ENCODE data around the gene LMX1A.

LMX1A gene

DNA sequence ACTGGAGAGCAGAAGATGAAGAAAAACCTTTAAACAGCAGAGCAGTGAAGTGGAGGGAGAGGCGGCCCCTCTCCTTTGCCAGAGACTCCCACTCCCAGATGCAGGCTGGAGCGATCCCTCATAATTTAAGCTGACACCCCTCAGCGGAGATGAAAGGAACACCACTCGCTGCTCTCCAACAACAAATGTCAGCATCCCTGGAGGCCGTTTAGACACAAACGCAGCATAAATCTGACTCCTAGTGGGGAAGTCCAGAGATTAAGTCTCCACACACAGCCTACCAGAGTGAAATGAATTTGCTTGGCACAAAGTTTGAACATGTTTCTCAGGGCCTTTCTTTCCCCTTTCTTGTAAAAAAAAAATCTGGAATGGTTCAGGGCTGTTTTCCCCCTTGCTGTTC is 137.8 kb downstream of the LMX1A start:
- no peak for DNase-seq (ENCODE audit: low spot score)

DNA sequence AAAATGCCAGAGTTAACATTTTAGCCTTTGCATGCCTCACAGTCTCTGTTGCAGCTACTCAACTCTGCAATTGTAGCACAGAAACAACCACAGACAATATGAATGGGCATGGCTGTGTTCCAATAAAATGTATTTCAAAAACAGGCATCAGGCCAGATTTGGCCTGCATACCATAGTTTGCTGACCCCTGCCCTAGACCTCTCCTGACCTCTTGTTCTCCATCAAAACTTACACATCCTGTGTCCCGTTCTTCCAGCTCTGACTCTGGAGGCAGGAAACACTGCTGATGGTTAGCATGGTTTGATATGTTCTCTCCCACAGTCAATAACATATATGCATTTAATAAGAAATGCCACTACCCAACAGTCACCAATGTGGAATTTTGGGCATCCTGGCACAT is 138.6 kb downstream of the LMX1A start:
- no peak for DNase-seq (ENCODE audit: low spot score)

DNA sequence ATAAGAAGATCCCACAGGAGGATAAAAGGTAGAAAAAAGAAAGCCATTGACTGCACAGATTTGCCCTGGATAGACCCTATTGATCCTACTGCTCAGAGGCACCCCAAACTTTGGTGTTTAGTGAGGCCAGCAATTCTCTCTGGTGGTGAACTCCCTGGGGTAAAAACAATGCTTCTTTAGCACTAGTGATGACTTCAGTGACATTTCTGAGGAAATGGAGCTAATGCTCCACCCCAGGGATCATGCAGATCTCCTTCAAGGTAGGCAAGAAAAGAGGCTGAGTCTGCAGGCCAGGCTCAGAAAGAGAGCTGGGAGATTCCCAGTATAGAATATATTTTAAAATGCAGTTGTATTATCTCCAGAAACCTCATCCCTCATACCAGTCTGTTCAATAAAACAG is 140.3 kb downstream of the LMX1A start:
- DNase-seq (ENCODE audit: low spot score), result no peak

DNA sequence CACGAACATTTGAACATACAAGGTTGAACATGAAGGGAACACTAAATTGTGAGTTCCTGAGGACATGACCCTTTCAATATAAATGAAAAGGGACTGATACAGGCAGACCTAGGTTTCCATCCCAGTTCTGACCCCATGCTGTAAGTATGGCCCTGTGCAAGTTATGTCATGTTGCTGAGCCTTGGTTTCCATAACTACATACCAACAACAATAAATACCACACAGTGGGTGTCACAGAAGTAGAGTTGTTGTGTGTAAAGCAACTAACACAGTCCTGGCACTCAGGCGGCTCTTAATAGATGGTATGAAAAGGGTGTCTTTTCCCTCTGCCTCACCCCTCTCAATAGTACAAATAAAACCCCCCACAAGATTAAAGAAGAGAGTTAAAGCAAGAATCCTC is 140.8 kb downstream of the LMX1A start:
- no peak for DNase-seq (ENCODE audit: low spot score)

DNA sequence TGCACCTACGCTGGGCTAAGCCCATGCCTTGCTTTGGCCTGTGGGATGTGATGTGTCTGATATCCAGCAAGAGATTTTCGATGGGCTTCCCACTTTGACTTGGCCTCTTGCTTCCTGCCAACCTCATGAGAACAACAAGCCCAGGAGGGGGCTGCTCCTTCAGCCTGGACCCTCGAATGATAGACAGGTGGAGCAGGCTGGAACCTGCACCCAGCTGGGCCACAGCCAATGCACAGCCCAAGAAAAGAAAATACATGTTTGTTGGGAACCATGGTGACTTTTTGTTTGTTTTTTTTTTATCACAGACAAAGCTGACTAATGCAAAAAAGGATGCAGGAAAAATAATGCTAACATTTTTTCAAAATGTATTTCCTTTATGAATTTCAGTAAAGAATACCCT is 144.3 kb downstream of the LMX1A start:
- DNase-seq (ENCODE audit: low spot score), result no peak

DNA sequence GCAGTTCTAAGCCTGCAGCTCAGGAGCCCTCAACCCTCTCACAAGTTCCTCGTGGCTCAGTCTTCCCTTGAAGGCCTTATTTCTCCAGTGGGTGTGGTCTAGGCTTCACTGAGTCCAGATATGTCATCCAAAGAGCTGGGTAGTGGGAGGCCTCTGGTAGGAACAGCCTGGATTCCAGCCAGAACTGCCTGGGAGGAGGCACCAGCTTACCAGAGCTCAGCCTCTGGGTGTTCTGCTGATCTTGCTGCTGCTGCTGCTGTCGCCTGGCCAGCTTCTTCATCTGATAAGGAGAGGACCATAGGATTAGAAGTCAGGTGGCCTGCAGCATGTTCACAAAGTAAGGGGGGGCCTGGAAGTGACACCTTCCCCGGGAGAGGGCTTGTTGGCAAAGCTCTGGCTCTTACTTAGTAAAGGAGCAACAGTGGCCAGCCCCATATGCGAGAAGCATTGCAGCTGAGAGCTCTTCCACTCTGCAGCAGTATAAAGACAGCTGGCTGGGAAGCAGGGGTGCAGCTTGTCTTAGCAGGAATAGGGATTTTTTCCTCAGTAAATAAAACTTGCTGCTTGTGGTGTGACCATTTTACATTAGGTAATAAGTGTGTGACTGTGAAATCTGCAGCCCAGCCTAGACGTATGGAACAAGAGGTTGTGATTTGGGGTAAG is 148.5 kb downstream of the LMX1A start:
- no peak for DNase-seq (ENCODE audit: low spot score)

DNA sequence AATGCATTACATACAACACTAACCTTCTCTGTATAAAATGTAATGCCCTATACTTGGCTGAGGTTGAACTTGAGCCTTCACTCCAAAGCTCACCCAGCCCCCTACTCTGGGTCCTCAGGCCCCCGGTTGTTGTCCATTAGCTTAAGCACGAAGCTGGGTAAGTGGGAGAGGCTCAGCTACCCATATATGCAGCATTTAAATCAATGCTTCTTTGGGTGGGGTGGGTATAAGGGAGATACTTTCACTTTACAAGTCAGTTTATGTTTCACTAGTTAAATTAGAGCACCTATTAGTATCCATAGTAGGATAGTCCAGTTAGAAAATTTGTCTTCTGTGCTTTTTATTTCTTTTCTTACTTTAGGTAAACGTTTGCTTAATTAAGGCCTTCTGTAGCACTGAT is 151.4 kb downstream of the LMX1A start:
- no peak for DNase-seq (ENCODE audit: low spot score)

DNA sequence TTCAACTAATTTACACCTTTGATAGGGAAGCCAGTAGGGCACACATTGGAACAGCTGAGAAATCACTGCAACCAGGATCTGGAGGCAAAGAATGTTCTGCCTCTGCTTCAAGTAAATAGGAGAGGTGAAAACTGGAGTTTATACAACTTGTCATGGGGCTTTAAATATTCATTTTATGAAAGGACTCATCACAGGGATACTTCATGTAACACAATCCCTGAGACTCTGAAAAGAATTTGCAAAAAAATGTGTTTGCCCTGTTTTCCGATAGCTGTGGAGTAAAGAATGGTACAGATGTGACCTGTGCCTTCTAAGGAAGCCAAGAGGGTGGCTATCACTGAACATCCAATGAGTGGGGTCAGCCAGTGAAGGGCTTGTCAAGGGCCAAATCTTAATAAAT is 152.0 kb downstream of the LMX1A start:
- no peak for DNase-seq (ENCODE audit: low spot score)

DNA sequence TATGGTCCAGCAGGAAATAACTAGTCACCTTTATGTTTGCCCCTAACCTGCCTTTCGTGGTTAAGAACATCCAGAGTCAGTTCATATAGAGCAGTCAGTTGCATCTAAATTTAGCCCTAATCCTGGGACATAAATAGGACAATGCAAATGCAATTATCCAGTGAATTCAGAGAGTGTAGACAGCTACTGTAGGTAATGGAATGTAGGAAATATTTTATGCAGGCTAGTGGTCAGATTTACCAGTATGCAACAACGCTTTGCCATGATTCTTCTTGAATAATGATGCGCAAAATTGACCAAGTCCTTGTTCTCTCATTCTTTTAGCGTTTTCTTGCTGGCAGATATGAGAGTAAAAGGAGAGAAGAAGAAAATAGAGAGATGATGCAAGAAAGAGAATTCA is 165.4 kb downstream of the LMX1A start:
- no peak for DNase-seq (ENCODE audit: low spot score)

DNA sequence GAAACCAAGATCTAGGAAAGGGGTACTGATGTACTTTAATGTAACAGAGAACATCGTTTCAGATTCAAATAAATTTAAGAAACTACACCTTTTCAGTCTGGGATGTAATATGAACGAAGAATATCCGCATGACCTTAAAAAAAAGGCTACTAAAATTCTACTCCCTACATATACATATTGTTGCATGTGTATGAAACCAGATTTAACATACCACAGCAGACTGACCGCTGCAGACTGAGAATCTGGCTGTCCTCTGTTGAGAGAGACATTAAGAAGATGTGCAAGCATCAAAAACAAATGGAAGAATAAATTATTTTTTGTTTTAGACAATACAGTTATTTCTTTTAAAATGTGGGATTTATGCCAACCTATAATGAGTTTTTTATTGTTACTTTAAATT is 166.6 kb downstream of the LMX1A start:
- DNase-seq (ENCODE audit: low spot score), result no peak

DNA sequence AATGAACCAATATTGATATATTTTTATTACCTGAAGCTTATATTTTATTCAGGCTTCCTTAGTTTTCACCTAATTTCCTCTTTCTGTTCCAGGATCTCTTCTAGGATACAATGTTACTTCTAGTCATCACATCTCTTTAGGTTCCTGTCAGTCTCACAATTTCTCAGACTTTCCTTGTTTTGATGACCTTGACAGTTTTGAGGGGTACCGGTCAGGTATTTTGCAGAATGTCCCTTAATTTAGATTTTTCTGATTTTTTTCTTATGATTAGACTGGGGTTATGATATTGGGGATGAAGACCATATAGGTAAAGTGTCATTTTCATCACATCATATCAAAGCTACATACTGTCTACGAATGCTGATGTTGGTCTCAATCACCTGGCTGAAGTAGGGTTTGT is 167.5 kb downstream of the LMX1A start:
- DNase-seq (ENCODE audit: low spot score), result no peak

DNA sequence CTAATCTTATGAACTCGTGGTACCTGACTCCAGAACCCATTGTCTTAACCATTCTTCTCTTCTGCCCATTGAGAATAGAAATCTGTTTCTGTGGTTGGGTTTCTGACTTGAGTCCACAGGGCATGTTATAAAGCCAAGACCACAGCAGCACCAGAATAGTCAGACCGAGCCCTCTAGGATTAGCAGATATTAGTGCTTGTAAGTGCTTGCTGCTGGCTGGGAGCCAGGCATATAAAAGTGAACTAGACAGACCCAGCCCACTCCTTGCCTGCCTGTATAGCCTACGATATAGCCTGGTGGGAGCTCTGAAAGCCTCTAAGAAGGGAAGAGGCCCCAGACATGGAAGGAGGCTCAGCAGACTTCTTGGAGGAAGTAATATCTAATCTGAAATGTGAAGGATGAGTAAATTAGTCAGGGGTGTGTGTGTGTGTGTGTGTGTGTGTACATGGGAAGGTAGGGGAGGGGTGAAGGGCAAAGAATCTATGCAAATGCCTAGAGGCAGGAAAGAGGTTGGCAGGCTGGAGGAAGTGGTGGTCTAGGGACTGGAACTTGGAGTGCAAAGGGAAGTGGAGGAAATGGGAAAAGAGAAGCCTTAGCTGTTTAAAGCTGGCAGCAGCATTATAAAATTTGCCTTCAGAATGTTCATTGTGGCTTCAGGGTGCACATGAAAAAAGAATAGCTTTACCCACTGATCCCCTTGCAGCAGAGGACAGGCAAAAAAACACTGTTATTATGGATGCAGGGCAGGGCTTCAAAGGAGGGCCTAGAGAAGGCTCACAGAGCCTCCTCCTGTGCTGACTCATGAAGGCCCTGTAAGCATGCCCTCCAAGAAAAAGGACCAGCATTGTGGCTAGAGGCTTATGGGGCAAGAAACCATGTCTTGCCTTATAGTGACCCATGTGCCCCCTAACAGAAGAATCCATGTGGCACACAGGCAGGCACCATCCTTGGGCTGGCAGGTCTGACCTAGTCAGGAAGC is 169.2 kb downstream of the LMX1A start:
- DNase-seq (ENCODE audit: low spot score), result no peak

DNA sequence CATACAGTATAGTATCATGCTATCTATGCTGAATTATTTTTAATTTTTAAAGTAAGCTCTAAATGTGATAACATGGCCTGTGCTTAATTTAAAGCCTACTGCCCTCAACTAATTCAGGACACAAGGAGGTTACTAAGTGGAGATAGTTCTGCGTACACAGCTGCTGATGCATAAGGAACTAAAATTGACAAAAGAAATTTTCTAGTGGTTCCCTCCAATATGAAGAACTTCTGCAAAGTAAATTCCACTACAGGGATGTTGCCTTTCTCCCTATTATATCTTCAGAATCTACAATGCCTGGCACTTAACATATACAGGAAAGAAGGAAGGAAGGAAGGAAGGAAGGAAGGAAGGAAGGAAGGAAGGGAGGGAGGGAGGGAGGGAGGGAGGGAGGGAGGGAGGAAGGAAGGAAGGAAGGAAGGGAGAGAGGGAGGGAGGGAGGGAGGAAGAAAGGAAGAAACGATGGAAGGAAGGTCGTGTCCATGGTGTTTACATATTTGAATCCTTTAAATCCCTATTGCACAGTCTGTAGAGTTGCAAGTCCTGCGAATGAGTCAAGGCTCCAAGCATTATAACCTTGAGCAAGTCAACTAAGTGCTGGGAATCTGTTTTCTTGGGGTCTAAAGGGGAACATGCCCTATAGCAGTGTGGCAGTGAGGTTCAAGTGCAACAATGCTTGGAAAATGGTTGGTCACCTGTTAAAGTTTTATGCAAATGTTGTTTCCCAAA is 171.2 kb downstream of the LMX1A start:
- no peak for DNase-seq (ENCODE audit: low spot score)

DNA sequence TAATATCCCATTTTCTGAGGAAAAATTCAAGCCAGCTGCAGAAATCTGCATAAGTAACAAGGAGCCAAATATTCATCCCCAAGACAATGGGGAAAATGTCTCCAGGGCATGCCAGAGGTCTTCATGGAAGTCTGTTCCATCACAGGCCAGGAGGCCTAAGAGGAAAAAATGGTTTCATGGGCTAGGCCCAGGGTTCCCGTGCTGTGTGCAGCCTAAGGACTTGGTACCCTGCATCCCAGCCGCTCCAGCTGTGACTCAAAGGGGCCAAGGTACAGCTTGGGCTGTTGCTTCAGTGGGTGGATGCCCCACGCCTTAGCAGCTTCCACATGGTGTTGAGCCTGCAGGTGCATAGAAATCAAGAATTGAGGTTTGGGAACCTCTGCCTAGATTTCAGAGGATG is 173.5 kb downstream of the LMX1A start:
- DNase-seq (ENCODE audit: low spot score), result no peak

DNA sequence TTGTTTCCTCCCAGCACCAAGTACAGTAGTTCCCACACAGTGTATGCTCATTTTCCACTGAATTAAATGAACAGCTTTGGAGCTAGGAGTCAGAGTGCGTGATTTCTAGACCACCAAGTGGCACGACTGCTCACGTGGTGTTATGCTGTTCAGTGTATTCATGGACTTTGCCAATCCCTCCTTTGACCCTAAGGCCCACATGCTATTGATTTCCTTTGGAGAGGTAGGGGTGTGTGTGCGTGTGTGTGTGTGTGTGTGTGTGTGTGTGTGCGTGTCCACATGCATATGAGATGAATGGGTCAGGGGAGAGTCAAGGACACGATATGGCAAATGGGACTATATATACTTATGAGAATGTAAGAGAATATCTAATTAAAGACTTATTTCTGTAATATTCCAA is 177.2 kb downstream of the LMX1A start:
- DNase-seq (ENCODE audit: low spot score), result no peak

DNA sequence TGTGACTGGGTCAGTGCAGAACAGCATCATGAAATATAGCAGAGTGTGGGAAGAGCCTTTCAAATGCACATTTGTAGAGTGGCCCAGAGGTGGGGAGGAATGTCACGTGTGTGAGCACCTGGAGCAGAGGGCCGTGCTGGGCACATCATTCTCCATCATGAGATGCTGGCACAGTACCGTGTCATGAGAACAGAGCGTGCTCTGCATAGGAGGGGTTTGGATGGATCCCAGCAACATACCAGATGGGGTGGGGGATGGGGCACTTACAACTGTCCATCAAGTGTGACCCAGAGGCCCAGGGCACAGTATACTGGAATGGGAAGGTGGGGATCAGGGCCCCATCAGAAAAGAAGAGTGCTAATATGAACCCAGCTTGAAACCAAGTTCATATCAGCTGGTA is 182.0 kb downstream of the LMX1A start:
- no peak for DNase-seq (ENCODE audit: low spot score)

DNA sequence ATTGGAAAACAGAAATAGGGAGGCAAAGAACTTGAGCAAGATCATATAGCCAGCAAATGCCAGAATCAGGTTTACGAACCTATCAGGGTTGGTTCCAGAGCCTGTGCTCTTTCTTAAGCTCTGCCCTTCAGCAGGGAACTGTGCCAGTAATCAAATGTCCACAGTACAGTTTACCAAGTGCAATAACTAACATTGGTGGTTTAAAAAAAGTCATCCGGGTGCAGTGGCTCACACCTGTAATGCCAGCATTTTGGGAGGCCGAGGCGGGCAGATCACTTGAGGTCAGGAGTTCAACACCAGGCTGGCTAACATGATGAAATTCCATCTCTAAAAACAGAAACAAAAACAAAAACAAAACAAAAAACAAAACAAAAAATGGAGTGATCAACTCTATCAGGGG is 182.7 kb downstream of the LMX1A start:
- no peak for DNase-seq (ENCODE audit: low spot score)

DNA sequence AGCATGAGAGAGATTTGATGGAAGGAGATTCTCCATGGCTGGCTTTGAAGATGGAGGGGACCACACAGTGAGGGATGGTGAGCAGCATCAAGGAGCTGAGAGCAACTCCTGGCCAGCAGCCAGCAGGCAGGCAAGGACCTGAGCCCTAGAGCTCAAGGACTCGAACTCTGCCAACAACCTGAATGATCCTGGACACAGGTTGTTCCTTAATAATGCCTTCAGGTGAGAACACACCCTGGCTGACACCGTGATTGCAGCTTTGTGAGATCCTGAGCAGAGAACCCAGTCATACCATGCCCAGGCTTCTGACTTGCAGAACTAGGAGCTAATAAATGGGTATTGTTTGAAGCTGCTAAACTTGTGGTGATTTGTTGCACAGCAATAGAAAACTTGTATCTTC is 183.1 kb downstream of the LMX1A start:
- DNase-seq (ENCODE audit: low spot score), result no peak

DNA sequence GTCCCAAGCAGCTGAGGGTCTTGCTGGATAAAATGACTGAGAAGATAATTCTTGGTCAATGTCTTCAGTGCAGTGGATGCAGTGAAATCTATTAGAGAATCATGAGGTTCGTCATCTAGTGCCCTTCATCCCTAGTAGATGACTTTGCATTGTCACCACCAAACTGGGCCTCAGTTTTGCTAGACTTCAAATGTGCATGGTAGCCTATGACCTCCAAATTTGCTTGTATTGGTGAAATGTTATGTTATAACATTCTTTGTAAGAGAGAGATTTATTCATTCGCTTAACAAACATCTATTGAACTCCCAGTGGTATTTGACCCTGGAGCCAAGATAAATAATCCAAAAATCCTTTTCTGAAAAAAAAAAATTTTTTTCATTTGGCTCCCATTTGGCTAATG is 183.8 kb downstream of the LMX1A start:
- no peak for DNase-seq (ENCODE audit: low spot score)

DNA sequence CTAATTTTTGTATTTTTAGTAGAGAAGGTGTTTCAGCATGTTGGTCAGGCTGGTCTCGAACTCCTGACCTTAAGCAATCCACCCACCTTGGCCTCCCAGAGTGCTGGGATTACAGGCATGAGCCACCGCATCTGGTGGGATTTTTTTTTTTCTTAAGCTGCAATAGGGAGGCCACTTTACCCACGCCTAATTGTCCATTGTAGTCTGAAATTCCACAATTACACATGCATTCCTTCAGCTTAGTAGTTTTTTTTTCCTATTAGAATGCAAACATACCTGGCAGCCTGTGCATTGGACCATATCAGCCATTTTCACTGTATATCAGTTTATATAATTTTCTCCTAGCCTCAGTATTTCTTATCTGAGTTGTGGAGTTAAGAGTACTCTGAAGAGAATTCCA is 186.8 kb downstream of the LMX1A start:
- no peak for DNase-seq (ENCODE audit: low spot score)

DNA sequence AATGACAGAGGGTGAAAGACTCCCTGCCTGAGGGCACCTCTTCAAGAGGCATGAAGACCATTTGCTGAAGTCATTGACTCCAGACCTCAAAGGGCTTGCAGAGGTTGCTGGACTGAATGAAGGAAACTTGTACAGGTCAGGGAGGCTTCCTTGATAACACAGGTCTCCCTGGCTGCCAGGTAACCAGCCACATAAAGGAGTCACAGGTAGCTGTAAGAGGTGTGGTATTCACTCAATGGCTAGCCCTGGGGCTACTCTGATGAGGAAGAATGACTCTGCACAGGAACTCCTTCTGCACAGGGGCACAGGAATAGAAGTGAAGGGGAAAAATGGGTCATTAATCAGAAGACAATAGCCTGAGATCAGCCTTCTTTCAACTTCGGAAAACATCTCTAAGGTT is 187.5 kb downstream of the LMX1A start:
- DNase-seq (ENCODE audit: low spot score), result no peak

DNA sequence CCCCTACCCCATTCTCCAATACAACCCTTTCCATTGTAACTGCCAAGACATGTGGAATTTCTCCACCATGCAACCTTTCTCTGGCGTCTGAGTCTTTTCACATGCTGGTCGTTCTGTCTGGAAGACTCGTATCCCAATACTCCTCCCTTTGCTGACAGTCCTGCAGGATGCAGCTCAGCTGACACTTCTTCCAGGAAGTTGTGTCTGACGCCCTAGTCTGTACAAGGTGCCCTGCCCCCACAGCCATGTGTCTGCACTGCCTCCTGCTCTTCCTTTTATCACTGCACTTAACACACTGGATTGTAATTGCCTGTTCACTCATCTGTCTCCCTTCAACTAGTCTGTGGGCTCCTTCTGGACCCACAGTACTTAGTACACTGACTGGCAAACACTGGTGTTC is 188.0 kb downstream of the LMX1A start:
- no peak for DNase-seq (ENCODE audit: low spot score)

DNA sequence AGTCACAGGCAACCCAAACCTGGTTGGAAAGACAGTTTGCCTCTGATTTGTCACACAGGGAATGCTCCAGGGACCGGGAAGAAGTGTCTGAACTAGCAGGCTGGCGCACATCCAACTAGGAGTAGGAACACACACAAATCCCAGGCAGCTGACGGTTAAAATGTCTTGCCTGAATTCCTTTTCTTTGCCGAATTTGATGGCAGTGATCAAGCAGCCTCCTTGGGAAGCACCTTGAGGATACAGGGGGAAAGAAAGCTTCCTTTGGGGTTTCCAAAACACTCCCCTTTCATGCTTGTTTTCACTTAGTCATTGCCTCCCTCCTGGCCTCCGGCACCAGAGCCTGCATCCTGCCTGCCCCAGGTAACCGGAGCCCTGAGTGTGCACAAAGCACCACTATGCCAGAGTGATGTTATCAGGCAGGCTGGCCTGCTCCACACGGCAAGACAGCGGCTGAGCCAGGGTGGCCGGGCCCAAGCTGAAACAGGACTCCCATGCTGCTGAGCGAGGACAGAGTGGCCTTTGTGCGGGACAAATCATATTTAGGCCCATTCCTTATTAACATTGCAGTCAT is 193.8 kb downstream of the LMX1A start:
- peak; percentile 12 for DNase-seq (ENCODE audit: low spot score)
